NCI-H187 treated with DMSO at 0.1 percent for 48 hours (cell line): ENCODE results near the gene NFKBIL1.
"Not testable (repeated sequence)": the region's sequence is repeated elsewhere in the genome, so short reads cannot be mapped to it uniquely, and the experiment has no call there.

Source experiments
- DNase-seq: peaks from one replicate; lab custom pipeline; 2025; lab: John Stamatoyannopoulos, UW

Gene NFKBIL1

GRCh38 chr6:31534521-31535040 lies 12.8 kb upstream of the NFKBIL1 start:
- no peak for DNase-seq

- DNase-seq, result no peak
These were observed 11.7 kb upstream of the NFKBIL1 start for GRCh38 chr6:31535538-31536324.

GRCh38 chr6:31538805-31539400 lies 8.5 kb upstream of the NFKBIL1 start:
- no peak for DNase-seq

GRCh38 chr6:31540640-31541039 lies 6.8 kb upstream of the NFKBIL1 start:
- no peak for DNase-seq

GRCh38 chr6:31541059-31541657 lies 6.2 kb upstream of the NFKBIL1 start:
- DNase-seq, result peak; percentile 5

GRCh38 chr6:31541658-31542521 lies 5.5 kb upstream of the NFKBIL1 start, which contains the start of gene DDX39B:
TSS of gene DDX39B (minus strand) at chr6:31542003. CDS start at chr6:31540532, 1,471 bp downstream.
- peak; percentile 94 for DNase-seq

GRCh38 chr6:31543639-31544038 lies 3.8 kb upstream of the NFKBIL1 start:
- no peak for DNase-seq

- no peak for DNase-seq
These were observed 2.7 kb upstream of the NFKBIL1 start for GRCh38 chr6:31544676-31545075.

- no peak for DNase-seq
These were observed 2.1 kb upstream of the NFKBIL1 start for GRCh38 chr6:31545291-31545690.

- DNase-seq, result peak; percentile 83
These were observed 960 bp upstream of the NFKBIL1 start, which contains the start of gene ATP6V1G2 for GRCh38 chr6:31546339-31546957. TSS of gene ATP6V1G2 (minus strand) at chr6:31546608. CDS start at chr6:31546559, 49 bp downstream.

GRCh38 chr6:31547727-31548543 lies 527 bp downstream of the NFKBIL1 start:
- DNase-seq, result no peak

- no peak for DNase-seq
These were observed 1.1 kb downstream of the NFKBIL1 start for GRCh38 chr6:31548544-31548873.

GRCh38 chr6:31551371-31551770 lies 4.0 kb downstream of the NFKBIL1 start:
- DNase-seq, result not testable (repeated sequence)

GRCh38 chr6:31556307-31556706 lies 8.9 kb downstream of the NFKBIL1 start:
- DNase-seq, result no peak

- DNase-seq, result no peak
These were observed 10.3 kb downstream of the NFKBIL1 start for GRCh38 chr6:31557443-31558317.

GRCh38 chr6:31558318-31558625 lies 10.9 kb downstream of the NFKBIL1 start:
- no peak for DNase-seq

GRCh38 chr6:31558631-31559500 lies 11.5 kb downstream of the NFKBIL1 start:
- no peak for DNase-seq

GRCh38 chr6:31559606-31559957 lies 12.2 kb downstream of the NFKBIL1 start:
- no peak for DNase-seq
